ENCODE data around the gene KRT86. TPM values are rescaled to one million over a fixed set of nuclear protein-coding genes. Genes with fewer than 3 reads are reported as not detected.

The KRT86 gene
- not detected for total RNA-seq (ENCODE audit: insufficient read depth, low replicate concordance)

GRCh38 chr12:52274521-52275120, at the start of gene KRT86:
Gene KRT86 (plus strand): TSS chr12:52274645. CDS start chr12:52301917, 27,272 bp downstream.
- no peak for DNase-seq (ENCODE audit: low spot score)

- DNase-seq (ENCODE audit: low spot score), result no peak
Measured at GRCh38 chr12:52225752-52226151, 48.7 kb upstream of the KRT86 start.

- DNase-seq (ENCODE audit: low spot score), result no peak
Measured at GRCh38 chr12:52226446-52226845, 48.0 kb upstream of the KRT86 start.

DNA sequence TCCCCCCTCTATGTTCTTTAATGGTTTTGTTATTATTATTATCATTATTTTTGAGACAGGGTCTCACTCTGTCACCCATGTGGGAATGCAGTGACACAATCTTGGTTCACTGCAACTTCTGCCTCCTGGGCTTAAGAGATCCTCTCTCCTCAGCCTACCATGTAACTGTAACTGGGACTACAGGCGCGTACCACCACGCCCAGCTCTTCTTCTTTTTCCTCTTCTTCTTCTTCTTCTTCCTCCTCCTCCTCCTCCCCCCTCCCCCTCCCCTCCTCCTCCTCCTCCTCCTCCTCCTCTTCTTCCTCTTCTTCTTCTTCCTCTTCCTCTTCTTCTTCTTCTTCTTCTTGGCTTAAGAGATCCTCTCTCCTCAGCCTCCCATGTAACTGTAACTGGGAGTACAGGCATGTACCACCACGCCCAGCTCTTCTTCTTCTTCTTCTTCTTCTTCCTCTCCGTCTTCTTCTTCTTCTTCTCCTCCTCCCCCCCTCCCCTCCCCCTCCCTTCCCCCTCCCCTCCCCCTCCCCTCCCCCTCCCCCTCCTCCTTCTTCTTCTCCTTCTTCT, 46.8 kb upstream of the KRT86 start:
- no peak for DNase-seq (ENCODE audit: low spot score)

GRCh38 chr12:52228366-52228765, 46.1 kb upstream of the KRT86 start:
- DNase-seq (ENCODE audit: low spot score), result no peak

- DNase-seq (ENCODE audit: low spot score), result no peak
Measured at GRCh38 chr12:52228931-52229330, 45.5 kb upstream of the KRT86 start.

DNA sequence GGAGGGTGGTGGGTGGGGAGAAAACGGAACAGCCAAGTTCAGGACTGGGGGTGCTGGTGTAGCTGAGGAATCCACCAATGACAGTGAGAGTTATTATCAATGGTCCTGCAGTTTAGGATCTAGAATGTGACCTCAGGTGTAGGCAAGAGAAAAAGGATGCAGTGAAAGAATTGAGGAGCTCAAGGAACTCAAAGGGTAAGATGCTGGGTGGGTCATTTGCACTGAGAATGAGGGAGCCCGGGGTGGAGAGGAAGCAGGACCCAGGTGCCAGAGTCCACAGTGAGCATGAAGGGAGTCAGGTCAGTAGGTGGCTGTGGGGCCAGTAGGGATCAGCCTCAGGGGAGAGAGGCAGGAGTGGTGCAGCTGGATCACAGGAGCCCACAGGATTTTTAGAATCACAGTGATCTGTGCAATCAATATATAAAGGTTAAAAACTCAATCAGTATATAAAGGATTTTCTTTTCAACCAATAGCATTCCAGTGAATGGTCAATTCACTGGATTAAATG, 44.6 kb upstream of the KRT86 start:
- DNase-seq (ENCODE audit: low spot score), result no peak

GRCh38 chr12:52230364-52231281, 43.8 kb upstream of the KRT86 start:
- no peak for DNase-seq (ENCODE audit: low spot score)

DNA sequence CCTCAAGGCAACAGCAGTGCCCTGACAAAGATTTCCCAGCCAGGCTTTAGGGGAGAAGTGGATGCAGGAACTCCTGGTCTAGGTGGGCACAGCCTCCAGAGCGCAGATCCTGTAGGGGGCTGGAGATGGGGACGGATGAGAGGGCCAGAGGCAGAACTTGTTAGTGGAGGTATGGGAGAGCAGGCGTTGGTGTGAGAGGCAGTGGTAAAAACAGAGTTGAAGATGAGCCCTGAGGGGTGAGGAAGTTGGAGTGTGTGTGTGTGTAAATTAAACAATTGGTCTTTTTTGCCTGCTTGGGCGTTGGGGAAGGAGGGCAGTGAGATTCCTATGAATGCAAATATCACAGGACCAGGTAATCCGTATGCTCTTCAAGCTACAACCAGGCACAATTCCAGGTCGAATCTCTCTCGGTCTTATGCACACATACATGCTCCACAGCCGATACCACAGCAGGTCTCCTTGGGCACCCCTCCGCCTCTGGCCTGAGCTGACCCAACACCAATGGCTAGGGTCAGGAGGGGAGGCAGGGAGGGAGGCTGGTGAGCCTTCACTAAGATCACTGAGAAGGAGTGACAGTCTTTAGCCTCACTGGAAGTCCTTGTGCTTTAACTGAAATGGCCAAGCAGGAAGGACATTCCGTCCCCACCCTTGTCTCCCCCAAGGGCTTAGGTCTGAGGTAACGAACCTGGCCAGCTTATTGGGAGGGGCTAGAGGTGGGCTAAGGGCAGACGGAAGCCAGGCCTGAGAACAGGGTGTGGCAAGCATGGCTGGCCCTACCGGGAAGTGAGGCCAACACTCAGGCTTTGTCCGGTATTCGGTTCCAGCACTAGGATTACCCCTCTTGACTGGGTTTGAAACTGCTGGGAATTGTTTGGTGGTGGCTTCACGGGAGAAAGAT, 42.9 kb upstream of the KRT86 start:
- no peak for DNase-seq (ENCODE audit: low spot score)

- no peak for DNase-seq (ENCODE audit: low spot score)
Measured at GRCh38 chr12:52232203-52232673, 42.2 kb upstream of the KRT86 start.

GRCh38 chr12:52232674-52233461, 41.6 kb upstream of the KRT86 start, which contains the start of gene KRT7:
Gene KRT7 (plus strand): TSS chr12:52233243. CDS start chr12:52233297, 54 bp downstream.
- no peak for DNase-seq (ENCODE audit: low spot score)

GRCh38 chr12:52233462-52234207, 40.8 kb upstream of the KRT86 start:
- DNase-seq (ENCODE audit: low spot score), result no peak

GRCh38 chr12:52234223-52234810, 40.1 kb upstream of the KRT86 start:
- no peak for DNase-seq (ENCODE audit: low spot score)

DNA sequence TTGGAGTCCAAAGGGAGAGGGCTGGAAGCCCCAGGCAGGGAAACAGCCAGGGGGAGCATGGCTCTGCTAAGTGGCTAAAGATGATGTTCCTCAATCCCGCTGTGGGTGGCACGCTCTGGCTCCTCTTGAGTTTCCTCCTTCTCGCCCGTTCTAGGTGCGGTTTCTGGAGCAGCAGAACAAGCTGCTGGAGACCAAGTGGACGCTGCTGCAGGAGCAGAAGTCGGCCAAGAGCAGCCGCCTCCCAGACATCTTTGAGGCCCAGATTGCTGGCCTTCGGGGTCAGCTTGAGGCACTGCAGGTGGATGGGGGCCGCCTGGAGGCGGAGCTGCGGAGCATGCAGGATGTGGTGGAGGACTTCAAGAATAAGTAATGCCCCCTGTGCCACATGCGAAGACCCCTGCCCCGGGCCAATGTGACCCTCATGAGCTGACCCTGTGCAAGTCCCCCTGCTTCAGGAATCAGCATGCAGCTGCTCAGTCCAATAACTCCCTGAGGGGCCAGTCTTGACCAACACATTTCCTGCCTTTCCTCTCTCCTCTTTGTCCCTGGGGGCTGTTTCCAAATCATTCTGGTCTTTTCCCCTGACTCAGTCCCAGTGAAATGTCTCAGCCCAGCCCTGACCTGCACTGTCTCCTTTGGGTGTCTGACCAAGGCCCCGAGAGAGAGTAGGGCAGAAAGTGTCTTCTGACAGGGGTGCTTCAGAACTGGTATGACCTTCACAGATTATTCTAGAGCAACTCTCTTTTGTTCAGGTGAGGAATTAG, 39.3 kb upstream of the KRT86 start:
- DNase-seq (ENCODE audit: low spot score), result no peak

DNA sequence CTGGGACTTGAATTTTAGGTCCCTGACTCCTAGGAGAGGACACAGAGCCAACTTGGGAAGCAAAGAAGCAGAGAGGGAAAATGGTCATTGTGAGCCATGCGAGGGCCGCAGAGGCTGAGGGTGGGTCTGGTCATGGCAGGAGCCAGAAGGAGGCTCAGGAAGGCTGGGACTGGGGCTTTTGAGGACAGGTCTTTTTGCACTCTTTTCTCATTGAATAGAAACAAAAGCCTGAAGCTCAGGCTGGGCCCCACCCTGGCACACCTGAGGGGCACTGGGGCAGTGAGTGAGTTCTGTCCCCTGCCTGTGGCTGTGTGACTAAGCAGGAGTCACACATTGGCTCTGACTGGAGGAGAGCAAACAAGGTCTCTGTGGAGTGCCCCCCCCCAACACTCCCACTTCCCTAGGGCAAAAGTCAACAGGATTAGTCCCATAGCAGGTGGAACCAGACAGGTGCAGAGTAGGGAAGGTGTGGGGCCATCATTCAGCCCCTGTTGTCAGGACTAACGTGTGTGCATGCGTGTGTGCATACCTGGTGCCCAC, 38.6 kb upstream of the KRT86 start:
- DNase-seq (ENCODE audit: low spot score), result no peak

DNA sequence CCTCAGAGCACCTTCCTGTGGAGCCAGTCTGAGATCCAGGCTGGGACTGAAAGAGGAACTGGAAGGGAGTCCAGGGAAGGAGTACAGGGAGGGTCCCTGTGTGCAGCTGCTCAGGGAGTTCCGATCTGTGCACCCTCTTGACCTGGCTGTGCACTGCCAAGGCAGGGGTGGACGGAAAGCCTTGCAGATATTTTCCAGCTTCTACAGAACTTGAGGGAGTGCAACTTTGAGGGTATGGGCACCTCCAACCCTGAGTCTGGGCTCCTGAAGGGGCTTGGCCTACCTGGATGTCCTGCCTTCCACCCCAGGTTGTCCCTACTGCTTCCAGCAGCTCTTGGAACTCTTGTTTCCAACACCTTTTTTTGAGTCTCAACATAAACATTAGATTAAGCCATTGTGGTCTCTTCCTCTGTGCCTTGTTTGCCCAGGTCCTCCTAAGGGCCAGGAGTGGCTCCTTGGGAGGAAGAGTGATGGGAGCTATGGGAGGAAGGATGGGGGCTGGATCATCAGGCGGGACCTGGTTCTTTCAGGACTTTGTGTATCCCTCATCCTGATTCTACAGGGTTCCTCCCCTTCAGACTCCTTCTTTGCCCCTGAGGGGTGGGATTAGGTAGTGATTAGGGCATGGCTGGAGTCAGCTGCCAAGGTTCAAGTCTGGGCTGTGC, 37.9 kb upstream of the KRT86 start:
- no peak for DNase-seq (ENCODE audit: low spot score)

DNA sequence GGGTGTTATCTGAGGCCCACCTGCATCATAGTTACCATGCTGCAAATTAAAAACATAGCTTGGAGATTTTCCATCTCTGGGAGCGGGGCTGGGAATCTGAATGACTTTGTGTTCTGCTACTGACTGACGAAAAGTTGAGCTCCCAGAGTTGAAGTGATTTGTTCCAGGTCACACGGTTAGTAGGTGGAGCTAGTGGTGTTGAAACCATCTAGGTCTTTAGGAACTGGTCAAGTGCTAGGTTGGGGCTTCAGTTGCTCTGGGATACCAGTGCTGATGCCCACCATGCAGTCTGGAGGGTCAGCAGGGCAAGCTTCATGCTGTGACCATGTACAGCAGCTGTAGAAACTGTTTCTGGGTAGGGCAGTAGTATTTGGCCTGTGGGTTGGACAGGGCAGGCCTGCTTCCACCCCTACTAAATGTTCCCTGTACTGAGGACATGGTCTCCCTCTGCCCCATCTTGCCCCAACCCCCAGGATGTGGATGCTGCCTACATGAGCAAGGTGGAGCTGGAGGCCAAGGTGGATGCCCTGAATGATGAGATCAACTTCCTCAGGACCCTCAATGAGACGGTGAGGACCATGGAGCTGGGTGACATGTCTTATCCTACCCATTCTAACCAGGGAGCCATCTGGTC, 36.1 kb upstream of the KRT86 start:
- DNase-seq (ENCODE audit: low spot score), result no peak

Data from umbilical cord (tissue), 2 donors.